Left colon (tissue), 2 donors: Measurements from ENCODE around the gene TOMM70. TPM values are rescaled to one million over a fixed set of nuclear protein-coding genes. Genes with fewer than 3 reads are reported as not detected.
"Not testable (repeated sequence)": the region's sequence is repeated elsewhere in the genome, so short reads cannot be mapped to it uniquely, and the experiment has no call there.

Experiments
- ATAC-seq: fragments of 200-7000 bp; cut with Tn5 transposase; one replicate; pipeline ENCODE4 v1.9.1; 2020; ENCODE audit warnings: mild to moderate bottlenecking, moderate library complexity
- DNase-seq, 2 donors: peaks; one replicate each; pipeline ENCODE4 v3.0.0-alpha.2; 2020
- intact Hi-C, 2 donors: fragments of 100-400 bp; cut with DNase I in 1 of 2; cut with micrococcal nuclease in 1 of 2; formaldehyde crosslinking; loops; one replicate each; pipeline versions ENCODE4 v1.11.2 to v1.14.0; 2022; cut with DNase I, micrococcal nuclease
- total RNA-seq, 2 donors: library from RNA; stranded (reverse); fragmentation: NEBNext Ultra II Directional; extraction: Animal tissue kit (Norgen Biotek cat#: 25700); gene quantifications; one replicate each; pipeline ENCODE4 v1.2.1, GENCODE V29; 2021
- donor health status: DM: no; HTN: no; CAD: no.
- donor health status: DM: yes; HTN: yes; CAD: no.

Gene TOMM70
- total RNA-seq, 2 donors from 2014 or later: 38.0 to 45.3 TPM

DNA sequence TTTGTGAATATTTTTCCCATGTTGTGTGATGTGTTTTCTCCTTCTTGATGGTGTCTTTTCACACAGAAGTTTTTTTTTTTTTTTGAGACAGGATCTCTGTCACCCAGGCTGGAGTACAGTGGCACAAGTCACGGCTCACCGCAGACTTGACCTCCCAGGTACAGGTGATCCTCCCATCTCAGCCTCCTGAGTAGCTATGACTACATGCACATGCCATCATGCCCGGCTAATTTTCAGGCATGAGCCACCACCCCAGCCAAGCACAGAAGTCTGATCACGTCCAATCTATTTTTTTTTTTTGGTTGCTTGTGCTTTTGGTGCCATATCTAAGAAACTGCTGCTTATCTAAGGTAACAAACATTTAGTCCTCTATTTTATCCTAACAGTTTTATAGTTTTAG lies 24.6 kb downstream of the TOMM70 start:
- intact Hi-C loops: no loop called here
- ATAC-seq (no peak), DNase-seq (no peak)

DNA sequence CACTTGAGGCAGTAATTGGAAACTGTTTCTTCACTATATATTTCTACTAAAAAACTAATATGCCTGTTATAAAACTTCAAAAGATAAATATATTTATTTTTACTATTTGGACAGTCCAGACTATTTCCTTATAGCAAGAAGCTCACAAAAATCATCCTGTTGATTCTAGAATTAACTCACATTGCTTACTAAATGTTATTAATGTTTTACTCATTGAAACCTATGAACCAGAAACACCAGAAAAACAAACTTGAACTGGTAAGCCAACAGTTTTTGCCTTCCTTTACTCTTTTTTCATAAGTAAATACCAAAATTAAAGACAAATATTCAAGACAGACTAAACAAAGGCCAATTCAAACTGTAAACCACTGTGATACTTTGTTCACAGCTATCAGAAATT lies 26.4 kb downstream of the TOMM70 start:
- ATAC-seq: no peak
- intact Hi-C loops: no loop called here

DNA sequence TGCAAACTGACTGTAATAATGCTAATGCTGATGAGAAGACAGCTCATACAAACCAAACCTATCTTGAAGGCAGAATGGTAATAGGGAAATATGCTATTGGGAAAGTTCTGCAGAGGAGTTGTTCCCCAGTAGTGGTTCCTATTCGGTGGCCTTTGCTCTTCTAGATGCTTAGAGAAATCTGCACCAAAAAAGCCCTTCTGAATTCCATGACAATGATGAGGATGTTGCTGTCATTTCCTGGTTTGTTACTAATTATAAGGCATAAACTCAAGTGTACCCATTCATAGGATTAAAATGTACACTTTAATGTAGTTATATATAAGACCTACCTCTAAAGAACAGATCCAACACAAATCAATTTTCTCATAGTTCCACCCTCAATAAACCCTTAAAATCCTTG lies 30.1 kb downstream of the TOMM70 start:
- intact Hi-C loops: no loop called here
- ATAC-seq: no peak
- no peak for DNase-seq

More for the DNA sequence above, 26.4 kb downstream of the TOMM70 start:
- no peak for DNase-seq

DNA sequence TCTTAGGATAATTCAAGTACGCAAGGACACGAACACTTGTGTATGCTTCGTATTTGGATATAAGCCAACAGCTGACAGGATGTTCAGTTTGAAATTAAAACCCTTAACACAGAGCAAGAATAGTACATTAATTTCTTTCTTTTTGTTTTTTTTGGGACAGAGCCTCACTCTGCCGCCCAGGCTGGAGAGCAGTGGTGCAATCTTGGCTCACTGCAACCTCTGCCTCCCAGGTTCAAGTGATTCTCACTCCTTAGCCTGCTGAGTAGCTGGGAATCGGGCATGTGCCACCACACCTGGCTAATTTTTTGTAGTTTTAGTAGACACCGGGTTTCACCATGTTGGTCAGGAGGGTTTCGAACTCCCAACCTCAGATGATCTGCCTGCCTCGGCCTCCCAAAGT lies 32.4 kb downstream of the TOMM70 start:
- intact Hi-C loops: no loop called here
- ATAC-seq: no peak
- no peak for DNase-seq

DNA sequence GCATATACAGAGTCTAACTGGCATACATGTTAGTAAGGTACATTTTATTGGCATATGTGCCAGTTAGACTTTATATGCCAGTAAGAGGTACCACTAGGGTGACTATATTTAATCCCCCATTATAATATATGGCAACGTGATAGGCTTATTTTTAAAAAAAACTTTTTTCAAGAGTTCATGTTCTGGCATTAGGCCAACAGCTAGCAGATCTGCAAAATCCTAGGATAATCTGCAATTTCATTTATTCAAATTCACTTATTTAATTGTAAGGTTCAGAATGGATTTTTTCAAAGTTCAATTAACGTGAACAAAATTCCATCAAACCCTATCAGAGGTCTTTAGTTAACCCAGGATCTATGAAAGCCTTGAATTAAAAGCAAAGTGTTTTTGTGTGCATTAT lies 34.5 kb downstream of the TOMM70 start:
- no peak for ATAC-seq
- intact Hi-C loops: no loop called here

DNA sequence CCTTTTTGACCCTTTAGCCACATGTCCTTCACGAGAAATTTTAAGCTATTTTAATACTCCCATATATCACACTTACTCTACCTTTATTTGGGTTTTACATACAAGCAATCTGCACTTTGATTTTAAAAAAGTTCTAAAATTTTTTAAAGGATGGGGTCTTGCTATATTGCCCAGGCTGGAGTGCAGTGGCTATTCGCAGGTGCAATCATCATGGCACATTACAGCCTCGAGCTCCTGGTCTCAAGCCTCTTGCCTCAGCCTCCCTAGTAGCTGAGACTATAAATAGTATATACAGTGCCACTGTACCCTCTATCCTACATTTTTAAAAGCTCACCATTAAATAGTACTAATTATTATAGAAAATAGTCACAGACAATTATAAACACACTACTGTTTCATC lies 36.5 kb downstream of the TOMM70 start:
- DNase-seq (no peak), ATAC-seq (no peak)
- intact Hi-C loops: no loop called here

More for the DNA sequence above, 34.5 kb downstream of the TOMM70 start:
- DNase-seq: no peak

DNA sequence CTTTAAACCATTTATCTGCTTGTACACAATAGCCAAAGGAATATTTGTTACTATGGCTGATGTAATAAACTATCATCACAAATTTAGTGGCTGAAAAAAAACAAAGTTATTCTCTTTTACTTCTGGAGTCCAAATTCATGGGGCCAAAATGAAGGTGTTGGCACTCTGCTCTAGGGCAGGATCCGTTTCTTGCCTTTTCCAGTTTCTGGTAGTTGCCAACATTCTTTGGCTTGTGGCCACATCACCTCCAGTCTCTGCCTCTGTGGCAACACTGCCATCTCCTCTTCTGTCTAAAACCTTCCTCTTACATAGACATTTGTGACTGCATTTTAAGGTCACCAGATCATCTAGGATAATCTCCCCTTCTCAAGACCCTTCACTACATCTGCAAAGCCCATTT lies 39.0 kb downstream of the TOMM70 start:
- DNase-seq (no peak), ATAC-seq (no peak)
- intact Hi-C loops: no loop called here

- intact Hi-C loops: no loop called here
- ATAC-seq (no peak), DNase-seq (no peak)
These were observed 40.0 kb downstream of the TOMM70 start for GRCh38 chr3:100360757-100361496.

- intact Hi-C loops: no loop called here
- no peak for DNase-seq
- no peak for ATAC-seq
These were observed 41.9 kb downstream of the TOMM70 start for GRCh38 chr3:100359035-100359434.

- ATAC-seq (no peak), DNase-seq (no peak)
- intact Hi-C loops: no loop called here
These were observed 42.5 kb downstream of the TOMM70 start for GRCh38 chr3:100358413-100358812.

- DNase-seq (no peak), ATAC-seq (no peak)
- intact Hi-C loops: no loop called here
These were observed 46.0 kb downstream of the TOMM70 start for GRCh38 chr3:100354850-100355249.

DNA sequence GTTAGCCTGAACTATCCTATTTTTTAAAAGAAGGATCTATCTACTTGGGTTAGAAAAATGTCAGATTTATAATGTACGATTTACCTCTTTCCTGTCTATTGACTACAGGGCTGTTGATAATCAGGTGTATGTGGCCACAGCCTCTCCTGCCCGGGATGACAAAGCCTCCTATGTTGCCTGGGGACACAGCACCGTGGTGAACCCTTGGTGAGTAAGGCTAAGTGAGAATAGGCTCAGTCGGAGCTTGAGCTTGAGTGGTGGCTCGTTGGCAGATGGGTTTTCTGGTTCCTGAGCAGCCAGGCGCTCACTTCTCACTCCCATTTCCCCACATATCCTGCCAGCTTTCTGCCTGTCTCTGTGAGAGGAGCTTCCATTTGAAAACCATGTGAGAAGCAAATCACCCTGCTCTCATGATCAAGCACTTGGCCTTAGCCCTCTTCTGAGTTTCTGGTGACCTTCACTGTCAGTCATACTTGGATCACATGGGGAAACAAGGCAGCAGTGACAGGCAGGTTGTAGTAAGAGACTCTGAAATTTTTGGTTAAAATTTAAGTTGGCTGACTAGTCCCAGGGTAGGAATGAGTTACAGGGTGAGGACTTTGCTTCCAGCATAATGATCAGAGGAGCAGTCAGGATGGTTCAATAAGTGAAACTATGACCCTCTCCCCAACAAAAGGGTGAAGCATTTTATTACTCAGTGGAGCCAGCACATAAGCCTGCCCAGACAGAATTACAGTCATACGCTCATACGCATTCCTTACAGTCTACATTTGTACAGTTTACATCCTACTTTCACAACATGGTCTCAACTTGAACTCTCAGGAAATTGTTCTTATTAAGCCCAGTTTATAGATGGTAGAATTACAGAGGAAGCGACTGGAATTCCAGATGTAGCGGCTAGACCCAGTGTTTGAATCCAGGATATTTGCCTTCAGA lies 48.3 kb downstream of the TOMM70 start:
- no peak for DNase-seq
- intact Hi-C loops: no loop called here
- no peak for ATAC-seq

- DNase-seq, intact Hi-C loops, ATAC-seq: not testable (repeated sequence)
These were observed 49.1 kb downstream of the TOMM70 start for GRCh38 chr3:100351770-100352169.

- ATAC-seq (no peak), DNase-seq (no peak)
- intact Hi-C loops: no loop called here
These were observed 52.2 kb downstream of the TOMM70 start for GRCh38 chr3:100348727-100349126.

DNA sequence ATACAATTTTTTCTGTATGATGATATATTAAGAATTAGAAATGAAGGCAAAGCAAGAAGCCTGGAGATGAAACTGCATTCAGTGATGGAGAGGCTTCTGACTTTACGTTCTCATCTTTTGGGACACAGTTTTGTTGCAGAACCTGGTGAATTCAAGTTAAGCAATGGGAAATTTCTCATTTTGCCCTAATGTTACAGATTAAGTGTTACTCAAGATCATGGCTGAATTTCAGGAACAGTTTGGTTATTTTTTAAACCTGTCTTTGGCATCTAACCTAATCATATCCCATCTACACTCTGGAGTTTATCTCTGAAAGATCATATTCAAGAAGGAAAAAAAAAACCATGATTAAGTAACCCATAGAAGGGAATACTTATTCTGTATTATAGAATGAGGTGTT lies 60.4 kb downstream of the TOMM70 start:
- DNase-seq (no peak), ATAC-seq (no peak)
- intact Hi-C loops: no loop called here

- DNase-seq (no peak), ATAC-seq (no peak)
- intact Hi-C loops: no loop called here
These were observed 61.1 kb downstream of the TOMM70 start for GRCh38 chr3:100339786-100340185.

- ATAC-seq (no peak), DNase-seq (no peak)
- intact Hi-C loops: no loop called here
These were observed 62.0 kb downstream of the TOMM70 start for GRCh38 chr3:100338911-100339310.

DNA sequence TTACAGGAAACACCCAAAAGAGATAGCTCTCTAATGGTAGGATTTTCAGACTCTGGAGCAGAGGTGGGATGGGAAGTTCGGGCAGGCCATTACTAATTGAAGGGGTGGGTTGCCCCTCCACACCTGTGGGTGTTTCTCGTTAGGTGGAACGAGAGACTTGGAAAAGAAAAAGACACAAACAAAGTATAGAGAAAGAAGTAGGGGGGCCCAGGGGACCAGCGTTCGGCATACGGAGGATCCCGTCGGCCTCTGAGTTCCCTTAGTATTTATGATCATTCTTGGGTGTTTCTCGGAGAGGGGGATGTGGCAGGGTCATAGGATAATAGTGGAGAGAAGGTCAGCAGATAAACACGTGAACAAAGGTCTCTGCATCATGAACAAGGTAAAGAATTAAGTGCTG lies 64.7 kb downstream of the TOMM70 start:
- ATAC-seq, DNase-seq, intact Hi-C loops: not testable (repeated sequence)

DNA sequence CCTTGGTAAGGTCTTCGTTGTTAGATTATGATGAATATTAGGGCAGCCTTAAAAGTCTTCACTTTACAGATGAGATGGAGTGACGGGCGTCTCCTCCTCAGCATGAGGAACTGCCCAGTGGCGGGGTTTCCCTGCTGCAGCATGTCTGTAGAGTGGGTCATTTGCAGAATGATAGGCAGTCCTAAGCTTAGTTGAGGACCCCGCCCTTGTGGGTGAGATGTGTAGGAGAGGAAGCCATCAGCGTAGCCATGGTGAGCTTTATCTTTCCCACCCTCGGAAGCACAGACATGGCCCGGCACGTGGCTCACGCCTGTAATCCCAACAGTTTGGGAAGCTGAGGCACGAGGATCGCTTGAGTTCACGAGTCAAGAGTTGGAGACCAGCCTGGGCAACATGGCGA lies 65.5 kb downstream of the TOMM70 start:
- DNase-seq (peak; percentile 38), ATAC-seq (peak; percentile 38)
- intact Hi-C loops: no loop called here
